ENCODE measurements around the gene NLE1.
"Not testable (repeated sequence)": the region's sequence is repeated elsewhere in the genome, so short reads cannot be mapped to it uniquely, and the experiment has no call there.

The NLE1 gene

DNA sequence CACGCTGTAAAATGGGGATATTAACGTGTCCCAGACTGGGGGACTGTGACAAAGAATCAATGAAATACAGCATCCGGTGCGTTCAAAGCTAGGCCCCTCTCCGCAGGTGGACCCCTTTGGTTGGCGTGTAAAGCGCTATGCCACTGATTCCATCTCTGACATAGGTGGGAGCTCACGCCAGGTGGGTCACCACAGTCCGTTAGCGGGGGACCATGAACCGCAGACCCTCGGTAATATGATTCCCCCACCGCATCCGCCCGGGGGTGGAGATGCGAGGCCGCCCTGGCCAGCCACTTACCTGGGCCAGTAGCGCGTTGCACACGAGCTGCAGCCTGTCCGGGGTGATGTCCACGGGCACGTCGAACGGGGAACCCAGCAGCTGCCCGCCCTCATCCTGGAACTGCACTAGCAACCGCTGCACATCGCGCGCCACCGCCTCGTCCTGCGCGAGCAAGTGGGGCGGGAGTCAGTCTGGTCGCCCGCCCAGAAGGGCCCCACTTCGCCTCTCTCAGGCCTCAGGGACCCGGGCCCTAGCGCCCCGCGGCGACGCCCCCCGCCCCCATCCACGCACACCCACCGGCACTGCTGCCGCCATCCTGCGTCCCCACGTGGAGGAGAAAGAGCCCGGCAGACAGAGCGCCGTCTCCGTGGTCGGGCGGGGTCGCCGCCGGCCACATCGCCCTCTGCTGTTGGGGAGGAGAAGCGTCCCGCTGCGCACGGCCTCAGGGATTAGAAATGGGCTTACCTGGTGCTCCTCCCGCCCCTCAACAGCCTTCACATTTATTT is at the start of gene NLE1:
Gene NLE1, minus strand, starts transcription at position 623 of the 786 bp plus-strand sequence. Its CDS starts 28 bp downstream, at position 595.
- DNase-seq = peak; percentile 87

DNA sequence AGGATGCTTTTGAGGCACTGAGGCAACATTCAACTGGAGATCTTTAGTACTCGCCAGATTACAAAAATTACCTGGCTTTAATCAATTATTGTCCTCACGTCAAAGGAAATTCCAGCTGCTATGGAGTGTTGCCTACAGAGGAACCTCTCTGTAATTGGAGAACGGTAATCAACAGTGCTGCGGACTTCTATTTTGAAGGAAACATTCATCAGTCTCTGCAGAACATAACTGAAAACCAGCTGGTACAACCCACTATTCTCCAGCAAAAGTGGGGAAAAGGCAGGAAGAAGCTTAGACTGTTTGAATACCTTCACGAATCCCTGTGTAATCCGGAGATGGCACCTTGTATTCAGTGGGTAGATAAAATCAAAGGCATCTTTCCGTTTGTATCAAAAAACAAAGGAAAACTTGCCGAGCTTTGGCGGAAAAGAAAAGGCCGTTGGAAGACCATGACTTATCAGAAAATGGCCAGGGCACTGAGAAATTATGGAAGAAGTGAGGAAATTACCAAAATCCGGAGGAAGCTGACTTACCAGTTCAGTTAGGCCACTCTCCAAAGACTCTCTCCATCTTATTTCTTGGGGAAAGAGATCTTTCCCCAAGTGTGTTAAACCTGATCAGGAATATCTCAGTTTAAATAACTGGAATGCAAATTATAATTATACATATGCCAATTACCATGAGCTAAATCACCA is 49.0 kb upstream of the NLE1 start:
- DNase-seq = no peak

DNA sequence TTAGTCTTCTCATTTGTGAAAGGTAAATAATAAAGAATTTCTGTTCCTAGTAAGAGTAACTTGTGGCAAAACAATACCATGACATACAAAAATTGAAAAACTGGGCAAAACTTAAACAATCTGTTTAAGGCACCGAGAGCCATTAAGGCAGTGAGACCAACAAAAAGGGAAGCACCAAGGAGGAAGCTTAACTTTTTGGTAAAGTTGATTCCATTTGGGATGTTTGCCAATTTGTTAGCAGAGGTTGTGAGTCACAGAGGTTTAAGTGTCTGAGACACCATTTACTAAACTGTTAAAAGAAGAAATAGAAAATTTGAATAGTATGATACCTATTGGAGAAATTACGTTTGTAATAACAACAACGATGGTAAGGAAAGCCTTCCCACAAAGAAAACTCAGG is 47.2 kb upstream of the NLE1 start:
- DNase-seq = no peak

DNA sequence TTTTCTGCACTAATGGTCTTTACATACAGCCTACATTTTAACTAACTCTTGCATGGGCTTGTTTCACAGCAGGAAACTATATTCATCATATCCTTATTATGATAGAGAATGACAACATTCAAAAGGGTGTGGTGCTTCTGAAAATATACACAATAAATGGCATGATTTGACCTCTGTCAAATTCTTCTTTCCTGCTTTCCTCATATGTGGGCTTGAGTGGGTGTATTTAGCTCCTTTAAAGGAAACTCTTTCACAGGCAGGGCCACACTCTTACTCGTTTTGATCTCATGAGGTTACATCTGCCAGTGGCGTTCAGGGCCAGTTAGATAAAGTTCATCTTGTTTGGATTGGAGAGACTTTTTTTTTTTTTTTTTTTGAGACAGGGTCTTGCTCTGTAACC is 46.0 kb upstream of the NLE1 start:
- no peak for DNase-seq

DNA sequence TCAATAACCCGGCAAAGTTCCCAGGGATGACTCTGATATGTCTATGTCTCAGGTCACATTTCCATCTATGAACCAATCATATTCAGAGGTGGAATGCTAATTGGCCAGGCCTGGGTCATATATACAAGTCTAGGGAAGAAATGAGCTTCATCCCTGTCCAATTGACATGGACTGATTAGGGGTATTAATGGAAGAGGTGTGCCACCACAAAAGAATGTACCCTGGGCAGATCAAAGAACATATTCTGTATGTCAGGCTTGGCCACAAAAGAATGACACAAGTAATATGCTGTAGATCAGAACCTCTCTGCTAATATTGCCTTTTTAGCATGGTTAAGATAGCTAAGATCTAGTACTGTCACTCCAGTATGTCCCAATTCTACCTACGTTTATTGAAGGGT is 45.4 kb upstream of the NLE1 start:
- DNase-seq = no peak

DNA sequence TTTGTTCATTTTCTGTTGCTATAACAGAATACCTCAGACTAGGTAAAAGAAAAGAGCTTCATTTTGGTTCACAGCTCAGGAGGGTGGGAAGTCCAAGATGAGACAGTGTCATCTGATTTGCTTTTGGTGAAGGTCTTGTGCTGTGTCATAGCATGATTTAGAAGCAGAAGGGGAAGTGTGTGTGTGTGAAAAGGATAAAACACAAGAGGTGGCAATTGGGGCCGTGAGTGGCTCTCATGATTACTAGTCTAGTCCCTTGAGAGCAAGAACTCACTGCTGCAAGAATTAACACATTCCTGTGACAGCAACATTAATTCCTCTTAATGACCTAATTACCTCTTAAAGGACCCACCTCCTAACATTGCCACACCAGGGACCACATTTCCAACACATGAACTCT is 43.7 kb upstream of the NLE1 start:
- no peak for DNase-seq

DNA sequence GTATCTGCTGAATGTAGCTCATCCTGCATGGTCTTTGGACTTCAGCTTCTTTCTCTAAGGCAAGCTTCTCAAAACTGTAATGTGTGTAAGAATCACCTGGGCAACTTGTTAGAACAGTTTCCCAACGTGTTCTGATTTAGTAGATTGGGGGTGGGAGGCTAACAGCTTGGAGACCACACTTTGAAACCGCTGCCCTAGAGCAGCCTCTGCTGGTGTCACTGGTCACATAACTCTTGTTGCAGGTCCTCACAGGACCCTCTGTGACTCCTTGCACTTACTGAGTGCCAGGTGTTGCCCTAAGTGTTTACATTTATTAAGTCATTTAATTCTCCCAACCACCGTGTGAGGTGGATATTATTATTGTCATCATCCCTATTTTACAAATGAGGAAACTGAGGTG is 42.2 kb upstream of the NLE1 start:
- DNase-seq = no peak

DNA sequence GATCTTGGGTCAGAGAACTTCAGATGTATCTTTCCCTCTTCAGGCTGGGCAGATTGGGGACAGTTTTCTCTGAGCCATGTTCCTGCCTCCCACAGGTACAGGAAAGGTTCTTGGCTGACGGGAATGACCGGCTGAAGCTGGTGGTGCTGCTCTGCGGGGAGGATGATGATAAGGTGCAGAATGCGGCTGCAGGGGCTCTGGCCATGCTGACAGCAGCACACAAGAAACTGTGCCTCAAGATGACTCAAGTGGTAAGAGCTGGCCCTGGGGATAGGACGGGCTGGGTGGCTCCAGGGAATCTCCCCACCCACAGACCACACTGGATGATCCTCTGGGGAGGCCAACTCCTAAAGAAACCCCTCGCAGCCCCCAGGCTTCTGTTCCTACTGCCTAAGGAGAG is 41.2 kb upstream of the NLE1 start:
- DNase-seq = no peak

DNA sequence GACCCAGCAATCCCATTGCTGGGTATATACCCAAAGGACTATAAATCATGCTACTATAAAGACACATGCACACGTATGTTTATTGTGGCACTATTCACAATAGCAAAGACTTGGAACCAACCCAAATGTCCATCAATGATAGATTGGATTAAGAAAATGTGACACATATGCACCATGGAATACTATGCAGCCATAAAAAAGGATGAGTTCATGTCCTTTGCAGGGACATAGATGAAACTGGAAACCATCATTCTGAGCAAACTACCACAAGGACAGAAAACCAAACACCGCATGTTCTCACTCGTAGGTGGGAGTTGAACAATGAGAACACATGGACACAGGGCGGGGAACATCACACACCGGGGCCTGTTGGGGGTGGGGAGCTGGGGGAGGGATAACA is 37.3 kb upstream of the NLE1 start:
- not testable (repeated sequence) for DNase-seq

DNA sequence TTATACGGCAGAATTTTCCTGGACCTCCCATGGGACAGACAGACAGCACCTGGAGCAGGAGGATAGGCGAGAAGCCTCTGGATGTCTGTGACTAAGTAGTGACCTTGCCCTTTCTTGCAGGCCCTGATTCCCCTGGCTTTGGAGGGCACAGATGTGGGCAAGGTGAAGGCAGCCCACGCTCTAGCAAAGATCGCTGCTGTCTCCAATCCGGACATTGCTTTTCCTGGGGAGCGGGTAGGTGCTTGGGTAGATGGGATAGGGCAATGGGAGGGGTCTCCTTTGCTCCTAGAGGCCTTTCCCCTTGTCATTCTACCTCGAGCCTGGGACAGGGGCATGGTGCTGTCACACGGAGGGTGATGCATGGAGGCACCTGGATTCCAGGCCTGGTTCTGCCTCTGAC is 34.8 kb upstream of the NLE1 start:
- DNase-seq = no peak

DNA sequence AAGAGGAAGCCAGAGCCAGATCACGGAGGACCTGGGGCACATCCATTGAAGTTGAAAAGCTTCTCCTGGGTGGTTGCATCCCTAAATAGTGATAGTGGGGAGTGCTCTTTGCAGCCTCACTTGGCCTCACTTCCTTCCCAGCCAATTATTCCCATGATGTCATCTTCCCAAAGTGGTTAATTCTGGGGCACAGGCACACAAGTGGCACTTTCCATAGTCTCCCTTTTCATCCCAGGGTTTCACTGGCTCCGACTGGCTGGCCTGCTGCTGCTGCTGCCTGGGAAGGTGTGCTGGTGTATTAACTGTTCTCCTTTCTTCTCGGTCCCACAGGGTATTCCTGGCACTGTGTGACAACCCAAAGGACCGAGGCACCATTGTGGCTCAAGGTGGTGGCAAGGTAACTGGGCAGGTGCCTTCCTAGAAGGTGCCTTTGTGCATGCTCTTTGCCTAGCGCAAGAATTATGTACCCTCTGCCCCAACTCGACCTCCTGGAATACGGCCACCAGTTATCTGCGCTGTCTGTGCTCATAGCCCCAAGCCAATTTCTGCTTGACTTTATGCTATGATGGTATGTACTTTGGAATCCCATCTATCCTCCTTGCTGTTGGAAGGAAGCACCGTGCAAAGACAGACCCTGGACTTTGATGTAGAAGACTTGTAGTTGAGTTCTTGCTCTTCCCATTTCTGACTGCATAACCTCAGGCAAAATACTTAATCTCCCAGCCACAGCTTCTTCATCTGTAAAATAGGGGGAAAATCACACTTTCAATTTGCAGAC is 33.7 kb upstream of the NLE1 start:
- DNase-seq = no peak

DNA sequence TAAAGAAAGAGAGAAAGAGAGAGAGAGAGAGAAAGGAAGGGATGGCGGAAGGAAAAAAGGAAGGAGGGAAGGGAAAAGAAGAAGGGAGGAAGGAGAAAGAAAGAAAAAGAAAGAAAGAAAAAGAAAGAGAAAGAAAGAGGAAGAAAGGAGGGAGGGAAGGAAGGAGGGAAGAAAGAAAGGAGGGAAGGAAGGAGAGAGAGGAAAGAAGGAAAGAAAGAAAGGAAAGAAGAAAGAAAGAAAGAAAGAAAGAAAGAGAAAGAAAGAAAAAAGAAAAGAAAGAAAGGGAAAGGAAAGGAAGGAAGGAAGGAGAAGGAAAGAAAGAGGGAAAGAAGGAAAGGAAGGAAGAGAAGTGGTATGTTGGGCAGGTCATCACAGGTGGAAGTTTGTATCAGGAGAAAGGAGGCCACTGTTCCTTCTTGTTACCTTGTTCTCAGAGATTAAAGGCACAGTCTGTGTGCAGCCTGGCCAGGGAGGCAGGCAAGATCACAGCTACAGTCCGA is 32.8 kb upstream of the NLE1 start:
- DNase-seq = no peak

DNA sequence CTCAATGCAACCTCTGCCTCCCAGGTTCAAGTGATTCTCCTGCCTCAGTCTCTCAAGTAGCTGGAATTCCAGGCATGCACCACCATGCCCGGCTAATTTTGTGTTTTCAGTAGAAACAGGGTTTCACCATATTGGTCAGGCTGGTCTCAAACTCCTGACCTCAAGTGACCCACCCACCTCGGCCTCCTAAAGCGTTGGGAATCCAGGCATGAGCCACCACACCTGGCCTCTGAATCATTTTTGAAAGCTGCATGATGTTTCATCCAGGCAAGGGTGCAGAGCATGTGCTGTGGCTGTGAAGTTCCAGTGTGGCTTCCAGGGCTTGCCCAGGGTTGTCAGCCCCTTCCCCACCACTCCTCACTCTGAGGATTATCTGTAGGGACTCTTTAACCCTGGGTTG is 30.2 kb upstream of the NLE1 start:
- DNase-seq = not testable (repeated sequence)

DNA sequence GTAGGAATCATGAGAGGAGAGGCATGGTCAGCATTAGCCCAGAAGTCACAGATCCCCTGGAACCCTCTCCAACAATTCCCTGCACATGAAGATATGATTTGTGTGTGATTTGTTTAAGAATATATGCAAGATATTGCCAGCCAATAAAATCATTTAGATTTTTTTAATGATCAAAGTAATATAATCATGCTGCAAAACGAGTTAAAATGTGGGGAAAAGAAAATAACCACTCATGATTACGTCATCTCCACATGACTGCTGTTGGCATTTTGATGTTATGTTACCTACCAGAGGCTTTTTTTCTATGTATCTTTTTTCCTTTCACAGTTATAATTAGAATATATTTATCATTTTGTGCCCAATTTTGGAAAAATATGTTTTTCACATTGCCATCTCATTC is 29.7 kb upstream of the NLE1 start:
- DNase-seq = no peak

DNA sequence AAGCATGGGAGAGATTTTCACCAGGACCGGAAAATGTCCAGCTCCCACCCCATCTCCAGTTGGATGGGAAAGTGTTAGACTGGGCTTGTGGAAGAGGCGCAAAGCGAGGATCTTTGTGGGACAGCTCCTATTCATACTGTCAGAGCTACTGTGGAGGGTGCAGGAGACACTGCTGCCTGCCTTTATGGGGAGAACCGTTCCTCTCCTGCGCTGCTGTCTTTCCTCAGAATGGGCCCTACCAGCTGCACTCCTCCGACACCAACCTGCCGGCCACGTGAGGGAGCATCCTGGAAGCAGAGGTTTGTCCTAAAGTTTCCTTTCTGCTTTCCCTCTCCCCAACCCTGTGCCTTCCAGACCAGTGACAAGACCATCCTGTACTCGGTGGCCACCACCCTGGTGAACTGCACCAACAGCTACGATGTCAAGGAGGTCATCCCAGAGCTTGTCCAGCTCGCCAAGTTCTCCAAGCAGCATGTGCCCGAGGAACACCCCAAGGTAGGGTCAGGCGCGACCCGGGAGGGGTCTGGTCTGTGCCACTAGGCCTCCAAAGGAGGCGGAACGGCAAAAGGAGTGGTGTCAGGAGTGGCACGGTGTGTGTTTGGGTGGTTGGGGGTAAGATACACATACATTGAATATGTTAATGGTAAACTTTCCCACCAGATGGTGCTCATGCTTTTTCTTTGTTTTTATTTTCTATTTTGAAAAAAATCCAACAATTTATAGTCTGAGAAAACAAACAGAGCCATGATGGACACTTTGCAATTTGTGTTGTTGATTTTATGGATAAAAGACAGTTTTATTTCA is 29.1 kb upstream of the NLE1 start:
- DNase-seq = no peak

DNA sequence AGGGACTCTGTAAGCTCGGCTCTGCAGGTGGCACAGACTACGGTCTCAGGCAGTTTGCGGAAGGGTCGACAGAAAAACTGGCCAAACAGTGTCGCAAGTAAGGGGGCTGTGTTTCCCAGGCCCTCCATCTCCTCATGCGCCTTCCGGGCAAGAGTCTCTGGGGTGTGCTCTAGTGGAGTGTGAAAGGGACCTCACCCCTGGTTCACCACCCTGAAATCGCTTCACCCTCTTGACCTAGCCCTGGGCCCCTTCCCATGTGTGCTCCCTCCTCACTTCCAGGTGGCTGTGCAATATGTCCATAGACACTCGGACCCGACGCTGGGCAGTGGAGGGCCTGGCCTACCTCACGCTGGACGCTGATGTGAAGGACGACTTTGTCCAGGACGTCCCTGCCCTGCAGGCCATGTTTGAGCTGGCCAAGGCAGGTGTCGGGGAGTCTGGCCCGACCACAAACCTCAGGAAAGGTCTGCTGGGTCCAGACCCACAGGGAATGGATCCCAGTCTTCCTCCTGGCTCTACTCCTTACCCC is 27.8 kb upstream of the NLE1 start:
- DNase-seq = no peak

DNA sequence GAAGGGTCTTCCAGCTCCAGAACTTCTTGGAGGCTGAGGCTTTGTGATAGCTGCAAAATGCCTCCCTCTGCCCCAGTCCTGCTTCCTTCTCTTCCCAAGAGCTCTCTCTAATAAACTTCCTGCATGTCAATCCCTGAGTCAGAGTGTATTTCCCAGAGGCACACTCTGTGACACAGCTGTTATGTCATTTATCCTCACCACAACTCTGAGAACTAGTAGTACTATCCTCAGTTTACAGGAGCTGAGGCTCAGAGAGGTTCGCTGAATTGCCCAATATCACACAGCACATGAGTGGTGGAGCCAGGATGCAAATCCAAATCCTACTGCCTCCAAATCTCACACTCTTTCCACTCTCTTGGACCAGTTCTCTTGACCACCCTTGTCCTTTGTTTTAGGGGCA is 25.6 kb upstream of the NLE1 start:
- DNase-seq = no peak

DNA sequence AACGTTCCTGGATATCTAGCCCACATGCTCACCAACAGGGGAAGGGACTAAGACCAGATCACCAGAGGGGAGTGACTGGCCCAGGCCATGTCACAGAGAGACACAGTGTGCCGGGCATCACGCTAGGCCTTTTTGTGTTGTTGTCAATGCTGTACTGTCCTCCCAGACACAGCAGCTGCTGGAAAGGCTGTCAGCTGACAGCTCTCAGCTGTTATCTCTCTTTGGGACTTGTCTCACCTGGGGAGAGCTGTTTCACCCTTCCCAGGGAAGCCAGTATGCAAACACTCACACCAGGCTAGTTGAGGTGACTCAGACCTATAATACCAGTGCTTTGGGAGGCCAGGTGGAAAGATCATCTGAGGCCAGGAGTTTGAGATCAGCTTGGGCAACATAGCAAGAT is 24.9 kb upstream of the NLE1 start:
- no peak for DNase-seq

DNA sequence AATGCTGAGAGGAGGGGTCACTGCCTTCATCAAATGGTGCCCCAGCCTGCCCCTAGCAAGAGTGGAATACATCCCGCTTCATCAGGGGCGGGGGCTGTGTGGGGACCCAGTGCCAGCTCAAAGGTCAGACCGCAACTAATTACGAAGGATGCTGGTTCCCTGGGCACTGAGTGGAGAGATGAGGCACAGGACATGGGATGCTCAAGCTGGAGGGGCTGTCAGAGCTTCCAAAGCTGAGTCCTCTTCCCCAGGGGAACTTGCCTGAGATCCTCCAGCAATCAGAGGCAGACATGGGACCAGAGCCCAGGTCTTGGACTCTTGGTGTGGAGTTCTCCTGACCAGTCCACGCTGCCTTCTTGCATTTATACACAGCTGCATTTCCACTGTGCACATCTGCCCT is 24.4 kb upstream of the NLE1 start:
- DNase-seq = no peak

DNA sequence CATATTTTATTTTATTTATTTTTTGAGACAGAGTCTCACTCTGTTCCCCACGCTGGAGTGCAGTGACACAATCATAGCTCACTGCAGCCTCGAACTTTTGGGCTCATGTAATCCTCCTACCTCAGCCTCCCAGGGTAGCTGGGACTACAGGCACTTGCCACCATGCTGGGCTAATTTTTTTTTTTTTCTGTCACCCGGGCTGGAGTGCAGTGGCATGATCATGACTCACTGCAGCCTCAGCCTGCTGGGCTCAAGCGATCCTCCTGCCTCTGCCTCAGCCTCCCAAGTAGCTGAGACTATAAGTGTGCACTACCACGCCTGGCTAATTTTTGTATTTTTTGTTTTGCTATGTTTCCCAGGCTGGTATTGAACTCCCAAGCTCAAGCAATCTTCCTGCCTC is 22.6 kb upstream of the NLE1 start:
- no peak for DNase-seq

DNA sequence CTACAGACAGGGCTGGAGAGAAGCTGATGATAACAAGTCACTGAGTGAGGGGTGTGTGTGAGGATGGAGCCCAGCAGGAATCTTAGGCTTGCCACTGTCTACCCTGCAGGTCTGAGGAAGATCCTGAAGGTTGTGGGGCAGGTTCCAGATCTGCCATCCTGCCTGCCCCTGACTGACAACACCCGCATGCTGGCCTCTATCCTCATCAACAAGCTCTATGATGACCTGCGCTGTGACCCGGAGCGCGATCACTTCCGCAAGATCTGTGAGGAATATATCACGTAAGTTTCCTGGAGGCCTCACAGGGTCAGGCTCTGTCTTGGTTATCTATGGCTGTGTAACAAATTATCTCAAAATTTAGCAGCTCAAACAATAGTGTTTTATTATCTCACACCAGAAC is 21.8 kb upstream of the NLE1 start:
- DNase-seq = no peak

DNA sequence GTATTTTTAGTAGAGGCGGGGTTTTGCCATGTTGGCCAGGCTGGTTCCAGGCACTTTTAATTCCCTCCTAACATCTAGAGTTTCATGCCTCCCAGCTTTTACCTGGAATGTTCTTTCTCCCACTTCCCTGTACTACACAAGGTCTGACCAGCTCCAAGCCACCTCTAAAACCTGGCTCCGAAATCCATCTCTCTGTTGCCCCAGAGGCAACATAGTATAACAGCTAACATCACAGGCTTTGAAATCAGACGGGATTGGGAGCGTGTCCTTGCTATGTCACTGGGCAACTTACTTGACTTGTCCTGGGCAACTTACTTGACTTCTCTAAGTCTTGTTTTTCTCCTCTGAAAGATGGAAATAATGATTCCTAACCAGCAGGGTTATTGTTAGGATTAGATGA is 20.7 kb upstream of the NLE1 start:
- DNase-seq = no peak
